Measurements from ENCODE around the gene NUBP2.

NUBP2 gene

GRCh38 chr16:1772362-1772907, 10.3 kb upstream of the NUBP2 start, which contains the start of gene EME2:
Gene EME2 (plus strand): TSS chr16:1772810. CDS start chr16:1773228, 418 bp downstream.
- DNase-seq (ENCODE audit: low read depth) = peak; percentile 41

- peak; percentile 70 for DNase-seq (ENCODE audit: low read depth)
Observed at GRCh38 chr16:1772908-1773702, 9.7 kb upstream of the NUBP2 start, which contains the start of gene MRPS34. Gene MRPS34 (minus strand): TSS chr16:1773134. CDS start chr16:1773119, 15 bp downstream.

- DNase-seq (ENCODE audit: low read depth) = no peak
Observed at GRCh38 chr16:1773703-1774447, 8.9 kb upstream of the NUBP2 start.

- DNase-seq (ENCODE audit: low read depth) = no peak
Observed at GRCh38 chr16:1774448-1774780, 8.3 kb upstream of the NUBP2 start.

- no peak for DNase-seq (ENCODE audit: low read depth)
Observed at GRCh38 chr16:1775006-1775845, 7.5 kb upstream of the NUBP2 start.

GRCh38 chr16:1775846-1776671, 6.7 kb upstream of the NUBP2 start:
- DNase-seq (ENCODE audit: low read depth) = no peak

GRCh38 chr16:1776672-1776955, 6.1 kb upstream of the NUBP2 start:
- no peak for DNase-seq (ENCODE audit: low read depth)

- no peak for DNase-seq (ENCODE audit: low read depth)
Observed at GRCh38 chr16:1776991-1777374, 5.8 kb upstream of the NUBP2 start.

GRCh38 chr16:1777375-1778199, 5.2 kb upstream of the NUBP2 start:
- DNase-seq (ENCODE audit: low read depth) = no peak

- no peak for DNase-seq (ENCODE audit: low read depth)
Observed at GRCh38 chr16:1778200-1779179, 4.3 kb upstream of the NUBP2 start.

GRCh38 chr16:1779234-1779701, 3.5 kb upstream of the NUBP2 start:
- no peak for DNase-seq (ENCODE audit: low read depth)

- DNase-seq (ENCODE audit: low read depth) = no peak
Observed at GRCh38 chr16:1779741-1780676, 2.8 kb upstream of the NUBP2 start.

- no peak for DNase-seq (ENCODE audit: low read depth)
Observed at GRCh38 chr16:1780677-1781072, 2.1 kb upstream of the NUBP2 start.

- DNase-seq (ENCODE audit: low read depth) = no peak
Observed at GRCh38 chr16:1781254-1781653, 1.5 kb upstream of the NUBP2 start.

- no peak for DNase-seq (ENCODE audit: low read depth)
Observed at GRCh38 chr16:1781758-1782407, 877 bp upstream of the NUBP2 start.

- DNase-seq (ENCODE audit: low read depth) = no peak
Observed at GRCh38 chr16:1784977-1785845, 2.5 kb downstream of the NUBP2 start.

GRCh38 chr16:1785846-1786170, 3.0 kb downstream of the NUBP2 start:
- DNase-seq (ENCODE audit: low read depth) = no peak
